NCI-H774 (cell line): Measurements from ENCODE around the gene RIF1.

ENCODE experiments used
- DNase-seq: peaks from one replicate; lab custom pipeline; 2025; lab: John Stamatoyannopoulos, UW

RIF1 gene, protein sequence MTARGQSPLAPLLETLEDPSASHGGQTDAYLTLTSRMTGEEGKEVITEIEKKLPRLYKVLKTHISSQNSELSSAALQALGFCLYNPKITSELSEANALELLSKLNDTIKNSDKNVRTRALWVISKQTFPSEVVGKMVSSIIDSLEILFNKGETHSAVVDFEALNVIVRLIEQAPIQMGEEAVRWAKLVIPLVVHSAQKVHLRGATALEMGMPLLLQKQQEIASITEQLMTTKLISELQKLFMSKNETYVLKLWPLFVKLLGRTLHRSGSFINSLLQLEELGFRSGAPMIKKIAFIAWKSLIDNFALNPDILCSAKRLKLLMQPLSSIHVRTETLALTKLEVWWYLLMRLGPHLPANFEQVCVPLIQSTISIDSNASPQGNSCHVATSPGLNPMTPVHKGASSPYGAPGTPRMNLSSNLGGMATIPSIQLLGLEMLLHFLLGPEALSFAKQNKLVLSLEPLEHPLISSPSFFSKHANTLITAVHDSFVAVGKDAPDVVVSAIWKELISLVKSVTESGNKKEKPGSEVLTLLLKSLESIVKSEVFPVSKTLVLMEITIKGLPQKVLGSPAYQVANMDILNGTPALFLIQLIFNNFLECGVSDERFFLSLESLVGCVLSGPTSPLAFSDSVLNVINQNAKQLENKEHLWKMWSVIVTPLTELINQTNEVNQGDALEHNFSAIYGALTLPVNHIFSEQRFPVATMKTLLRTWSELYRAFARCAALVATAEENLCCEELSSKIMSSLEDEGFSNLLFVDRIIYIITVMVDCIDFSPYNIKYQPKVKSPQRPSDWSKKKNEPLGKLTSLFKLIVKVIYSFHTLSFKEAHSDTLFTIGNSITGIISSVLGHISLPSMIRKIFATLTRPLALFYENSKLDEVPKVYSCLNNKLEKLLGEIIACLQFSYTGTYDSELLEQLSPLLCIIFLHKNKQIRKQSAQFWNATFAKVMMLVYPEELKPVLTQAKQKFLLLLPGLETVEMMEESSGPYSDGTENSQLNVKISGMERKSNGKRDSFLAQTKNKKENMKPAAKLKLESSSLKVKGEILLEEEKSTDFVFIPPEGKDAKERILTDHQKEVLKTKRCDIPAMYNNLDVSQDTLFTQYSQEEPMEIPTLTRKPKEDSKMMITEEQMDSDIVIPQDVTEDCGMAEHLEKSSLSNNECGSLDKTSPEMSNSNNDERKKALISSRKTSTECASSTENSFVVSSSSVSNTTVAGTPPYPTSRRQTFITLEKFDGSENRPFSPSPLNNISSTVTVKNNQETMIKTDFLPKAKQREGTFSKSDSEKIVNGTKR (N-terminal part only)

DNA sequence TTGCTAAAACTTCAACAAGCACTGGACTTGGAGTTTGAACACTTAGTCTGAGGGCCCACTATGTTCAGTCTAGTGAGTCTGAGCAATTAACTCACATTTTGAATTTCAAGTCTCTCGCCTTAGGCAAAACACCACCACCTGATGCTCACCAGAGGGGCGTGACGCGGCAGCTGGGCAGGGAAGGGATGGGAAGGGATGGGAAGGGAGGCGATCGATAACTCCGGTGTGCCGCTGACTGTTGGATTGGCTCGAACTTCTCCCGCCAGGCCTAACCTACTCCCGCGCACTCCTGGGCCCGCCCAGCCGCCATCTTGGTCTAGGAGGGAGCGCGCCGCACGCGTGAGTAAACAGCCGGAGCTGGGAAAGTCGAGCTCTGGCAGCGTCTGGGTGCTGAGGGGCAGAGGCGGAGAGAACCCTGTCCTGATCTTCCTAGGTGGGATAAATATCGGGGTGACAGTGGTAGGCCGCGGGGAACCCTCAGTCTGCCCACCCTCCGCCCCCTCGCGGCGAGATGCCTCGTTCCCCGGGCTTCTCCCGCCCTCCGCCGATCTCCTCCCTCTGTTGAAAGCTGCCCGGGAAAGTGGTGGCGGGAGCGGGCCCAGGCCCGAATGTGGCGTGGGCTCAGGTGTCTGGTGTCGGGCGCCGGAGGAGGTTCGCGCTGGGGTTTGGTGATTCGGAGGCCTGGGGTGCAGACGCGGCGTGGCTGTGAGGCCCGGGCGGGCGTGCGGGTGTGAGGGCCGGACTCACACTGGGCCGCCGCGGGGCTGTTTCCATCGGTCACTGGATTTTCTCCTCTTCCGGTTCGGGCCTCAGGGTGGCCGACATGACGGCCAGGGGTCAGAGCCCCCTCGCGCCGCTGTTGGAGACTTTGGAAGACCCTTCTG is at the start of gene RIF1:
RIF1 (plus strand) TSS at position 302 of the 884 bp plus-strand sequence; CDS start at position 824, 522 bp downstream.
- DNase-seq: peak; percentile 87

DNA sequence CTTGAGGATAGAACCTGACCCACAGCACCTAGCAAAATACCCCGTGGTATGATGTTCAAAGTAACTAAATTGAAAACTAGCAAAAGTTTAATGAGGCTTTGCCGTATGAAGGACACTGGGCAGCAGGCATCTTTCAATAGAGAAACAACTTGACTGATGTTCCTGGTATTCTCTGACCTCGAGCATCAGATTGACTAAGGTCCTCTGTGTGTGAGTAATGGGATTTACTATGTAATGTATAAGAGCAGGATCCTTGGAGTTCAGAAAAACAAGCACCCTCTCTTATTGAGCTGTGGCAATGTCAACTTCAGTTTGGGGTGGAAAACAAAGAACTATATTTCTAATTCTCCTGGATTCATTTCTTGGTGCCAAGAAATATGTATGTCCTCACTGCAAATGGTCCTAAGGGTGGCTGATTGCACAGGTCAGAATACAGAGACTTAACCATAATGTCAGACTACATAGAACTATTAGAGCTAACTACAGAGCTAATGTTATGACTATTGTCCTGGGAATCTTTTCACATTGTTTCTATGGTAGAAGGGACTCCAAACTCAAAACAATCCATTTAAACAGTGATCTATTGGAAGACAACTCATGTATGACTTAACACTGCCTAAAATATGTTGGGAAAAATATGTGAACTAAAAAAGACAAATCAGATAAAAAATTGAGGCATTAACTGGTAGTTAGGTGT is 47.9 kb upstream of the RIF1 start:
- DNase-seq: no peak

DNA sequence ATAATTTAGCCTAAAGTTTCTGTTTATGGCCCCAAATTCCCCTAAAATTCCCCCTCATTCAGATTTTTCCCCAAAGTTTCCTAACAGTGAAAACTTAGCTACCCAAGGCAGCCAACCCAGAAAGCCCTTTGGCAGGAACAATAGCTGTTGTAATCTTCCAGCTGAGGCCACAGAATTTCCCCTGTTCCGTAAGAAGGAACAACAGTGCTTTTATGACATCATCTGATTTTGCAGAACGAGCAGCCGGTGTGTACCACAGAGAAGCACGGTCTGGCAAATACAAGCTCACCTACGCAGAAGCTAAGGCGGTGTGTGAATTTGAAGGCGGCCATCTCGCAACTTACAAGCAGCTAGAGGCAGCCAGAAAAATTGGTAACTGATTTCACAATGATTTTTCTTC is 46.0 kb upstream of the RIF1 start:
- DNase-seq: no peak

DNA sequence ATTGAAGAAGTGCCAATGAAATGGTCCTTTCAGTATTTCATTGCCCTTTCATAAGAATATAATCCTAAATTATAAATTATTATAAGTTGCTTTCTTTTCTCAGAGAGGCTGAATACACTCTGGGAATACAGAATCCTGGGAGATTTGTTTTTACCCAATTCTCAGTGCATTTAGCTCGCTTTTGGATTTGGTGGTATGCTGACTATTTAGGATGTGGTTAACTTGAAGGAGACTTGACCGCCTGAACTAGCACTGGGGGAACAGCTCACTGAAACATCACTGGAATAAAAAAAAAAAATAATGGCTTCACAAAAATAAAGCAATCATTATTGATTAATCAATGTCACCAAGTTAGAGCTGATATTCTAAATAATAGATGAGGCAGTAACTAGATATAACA is 42.1 kb upstream of the RIF1 start:
- DNase-seq: no peak

DNA sequence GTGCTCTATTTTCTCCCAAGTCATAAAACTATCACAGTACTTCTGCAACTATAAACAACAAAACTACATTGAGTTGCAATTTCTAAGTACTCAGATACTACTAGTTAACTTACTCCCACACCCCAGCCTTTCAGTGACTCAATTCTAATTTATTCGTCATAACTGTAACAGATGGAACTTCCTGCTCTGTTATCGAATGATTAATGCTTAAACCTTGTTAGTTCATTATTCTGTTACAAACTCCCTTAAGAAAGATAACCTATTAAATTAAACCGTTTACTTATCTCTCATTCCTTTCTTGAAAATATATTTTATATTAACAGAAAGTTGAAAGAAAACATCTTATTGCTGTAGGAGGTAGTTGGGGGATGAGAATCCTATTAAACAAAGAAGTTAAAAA is 35.3 kb upstream of the RIF1 start:
- DNase-seq: no peak

DNA sequence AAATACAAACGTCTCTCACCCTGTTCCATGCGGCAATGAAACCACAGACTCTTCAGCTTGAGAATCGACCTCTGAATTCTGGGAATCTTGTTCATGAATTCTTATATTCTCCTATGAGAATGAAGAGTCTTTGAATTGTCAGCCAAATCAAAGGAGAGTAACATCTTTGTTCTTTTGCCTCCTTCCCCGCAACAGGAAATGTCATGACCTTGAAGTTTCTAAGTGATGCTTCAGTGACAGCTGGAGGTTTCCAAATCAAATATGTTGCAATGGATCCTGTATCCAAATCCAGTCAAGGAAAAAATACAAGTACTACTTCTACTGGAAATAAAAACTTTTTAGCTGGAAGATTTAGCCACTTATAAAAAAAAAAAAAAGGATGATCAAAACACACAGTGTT is 30.5 kb upstream of the RIF1 start:
- DNase-seq: no peak

DNA sequence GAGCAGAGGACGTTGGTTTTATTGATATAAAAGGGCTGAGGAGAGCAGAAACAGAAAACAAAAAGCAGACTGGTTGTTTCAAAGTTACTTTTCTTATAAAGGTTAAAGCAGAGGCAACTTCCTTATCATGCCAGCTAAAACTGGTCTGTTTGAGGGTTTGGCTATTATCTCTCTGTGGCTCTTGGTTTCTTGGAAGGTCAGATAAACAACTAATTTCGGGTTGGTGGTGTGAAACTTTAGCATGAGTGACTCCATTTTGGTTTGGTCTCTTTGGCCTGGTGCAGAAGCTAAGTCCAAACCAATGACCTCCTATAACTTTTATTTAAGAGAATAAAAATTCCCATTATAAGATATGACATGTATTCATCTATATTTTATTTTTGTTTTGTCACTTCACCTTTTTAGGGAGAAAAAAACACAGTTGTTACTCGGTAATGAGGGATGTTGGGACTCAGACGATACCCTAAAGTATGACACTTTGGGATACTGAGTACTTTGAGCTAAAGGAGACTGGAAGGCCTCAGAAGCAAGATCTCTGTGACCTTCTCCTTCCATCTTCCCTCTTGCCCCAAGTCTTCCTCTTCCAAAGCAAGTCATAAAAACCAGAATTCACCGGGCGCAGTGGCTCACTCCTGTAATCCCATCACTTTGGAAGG is 29.0 kb upstream of the RIF1 start:
- no peak for DNase-seq

DNA sequence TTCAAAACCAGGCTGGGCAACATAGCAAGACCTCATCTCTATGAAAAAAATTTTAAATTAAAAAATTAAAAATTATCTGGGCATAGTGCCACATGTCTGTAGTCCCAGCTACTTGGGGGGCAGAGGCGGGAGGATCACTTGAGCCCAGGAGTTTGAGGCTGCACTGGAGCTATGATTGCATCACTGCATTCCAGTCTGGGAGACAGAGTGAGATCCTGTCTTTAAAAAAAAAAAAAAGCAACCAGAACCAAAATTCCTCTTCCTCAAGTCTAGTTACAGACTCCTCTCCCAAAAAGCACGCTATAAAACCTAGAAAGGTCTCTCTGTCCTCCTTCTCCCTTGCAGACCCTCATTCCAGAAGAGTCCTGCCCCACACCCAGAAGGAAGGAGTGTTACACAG is 28.4 kb upstream of the RIF1 start:
- DNase-seq: no peak

DNA sequence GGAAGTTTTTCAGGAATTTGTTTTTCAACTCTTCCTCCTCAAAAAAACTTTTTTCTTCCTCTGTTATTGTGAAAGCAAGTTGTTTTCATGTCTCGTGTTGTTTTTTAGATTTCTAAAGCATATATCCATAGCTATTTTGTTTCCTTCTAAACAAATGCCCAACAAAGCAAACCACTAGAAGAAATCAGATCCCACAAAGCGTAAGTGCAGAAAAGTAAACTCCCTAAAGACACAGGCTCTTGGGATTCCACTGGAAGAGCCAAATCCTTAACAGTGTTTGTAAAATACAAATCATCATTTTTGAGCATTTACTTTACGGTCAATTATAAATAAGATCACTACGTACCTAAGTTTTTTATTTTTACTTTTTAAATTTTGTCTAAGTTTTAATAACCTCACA is 21.7 kb upstream of the RIF1 start:
- DNase-seq: no peak

DNA sequence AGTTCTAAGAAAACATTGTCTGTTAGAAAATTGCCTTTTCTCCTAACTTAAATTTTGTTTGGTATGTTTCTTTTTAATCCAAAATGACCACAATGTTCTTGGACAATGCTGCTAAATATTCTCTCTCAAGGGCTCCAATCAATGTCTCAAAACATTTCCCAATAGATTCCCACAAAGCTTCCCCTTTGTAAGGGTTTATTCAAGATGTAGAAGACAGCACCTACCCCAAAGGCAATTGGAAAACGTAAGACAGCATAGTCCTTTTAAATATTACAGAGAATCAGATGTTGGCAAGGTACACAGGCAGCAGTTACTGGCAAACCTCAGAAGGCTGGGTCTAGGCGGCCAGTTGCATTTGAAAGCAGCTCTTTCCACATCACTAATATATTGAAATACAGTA is 18.3 kb upstream of the RIF1 start:
- no peak for DNase-seq

DNA sequence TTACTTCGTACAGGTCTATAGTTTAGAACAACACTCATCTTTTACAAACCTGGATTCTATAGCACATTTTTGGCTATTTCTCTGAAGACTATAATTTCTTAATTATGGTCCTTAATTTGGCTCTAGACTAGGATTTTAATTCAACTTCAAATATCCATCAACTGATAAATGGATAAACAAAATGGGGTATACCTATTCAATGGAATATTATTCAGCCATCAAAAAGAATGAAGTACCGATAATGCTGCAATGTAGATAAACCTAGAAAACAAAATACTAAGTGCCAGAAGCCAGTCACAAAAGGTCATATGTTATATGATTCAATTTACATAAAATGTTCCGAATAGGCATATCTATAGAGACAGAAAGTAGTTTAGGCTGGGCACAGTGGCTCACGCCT is 15.2 kb upstream of the RIF1 start:
- no peak for DNase-seq

DNA sequence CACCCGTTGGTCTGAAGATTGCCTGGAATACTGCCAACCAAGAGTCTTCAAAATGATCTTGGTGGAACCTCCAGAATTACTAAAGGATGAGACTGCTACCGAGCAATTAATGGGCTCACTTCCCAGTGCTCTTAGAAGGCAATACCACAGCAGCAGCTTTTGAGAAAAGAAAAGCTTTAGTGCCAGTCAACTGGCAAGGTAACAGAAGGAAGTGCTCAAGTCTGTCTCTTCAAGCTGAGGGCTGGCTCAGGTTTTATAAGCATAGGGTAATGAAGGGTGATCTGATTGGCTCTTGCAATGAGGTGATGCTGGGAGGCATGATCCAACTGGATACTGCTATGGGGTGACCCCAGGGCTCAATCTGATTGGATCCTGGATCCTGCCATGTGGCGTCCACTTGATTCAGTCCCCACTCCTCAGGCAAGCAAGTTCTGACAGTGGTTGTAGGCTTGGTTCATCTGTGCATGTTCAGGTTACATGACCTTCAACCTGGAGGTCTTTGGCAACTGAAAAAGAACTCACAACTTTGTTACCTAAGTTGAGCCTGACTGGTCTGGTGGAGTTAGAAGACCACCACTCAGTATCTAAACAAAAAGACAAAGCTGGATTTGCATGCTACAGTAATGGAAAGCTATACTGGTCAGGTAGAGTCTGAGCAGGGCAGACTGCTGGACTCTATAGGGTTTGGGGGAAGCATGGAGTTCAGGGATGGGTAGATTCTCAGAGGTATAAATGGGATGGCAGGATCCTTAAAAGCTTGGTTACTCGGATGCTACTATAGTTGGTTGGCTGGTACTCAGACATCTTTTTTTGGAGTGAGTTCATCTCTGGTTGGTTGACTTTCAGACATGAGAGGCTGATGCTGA is 14.0 kb upstream of the RIF1 start:
- no peak for DNase-seq

DNA sequence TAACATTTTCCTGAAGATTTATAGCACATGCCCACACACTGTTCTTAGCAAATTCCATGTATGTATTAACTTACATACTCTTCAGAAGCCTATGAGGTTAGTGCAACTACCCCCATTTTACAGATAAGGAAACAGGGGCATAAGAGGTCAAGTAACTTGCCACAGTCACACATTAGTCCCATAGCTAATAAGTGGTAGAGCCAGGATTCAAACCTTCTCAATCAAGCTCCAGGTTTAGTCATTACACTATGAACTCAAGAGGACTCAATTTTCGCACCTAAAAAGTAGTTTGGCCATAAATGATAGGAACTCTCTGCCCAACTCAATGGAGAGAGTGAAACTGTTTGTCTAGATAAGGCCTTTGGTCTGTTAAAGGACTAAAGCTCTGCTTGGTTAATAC is 9.7 kb upstream of the RIF1 start:
- DNase-seq: no peak

DNA sequence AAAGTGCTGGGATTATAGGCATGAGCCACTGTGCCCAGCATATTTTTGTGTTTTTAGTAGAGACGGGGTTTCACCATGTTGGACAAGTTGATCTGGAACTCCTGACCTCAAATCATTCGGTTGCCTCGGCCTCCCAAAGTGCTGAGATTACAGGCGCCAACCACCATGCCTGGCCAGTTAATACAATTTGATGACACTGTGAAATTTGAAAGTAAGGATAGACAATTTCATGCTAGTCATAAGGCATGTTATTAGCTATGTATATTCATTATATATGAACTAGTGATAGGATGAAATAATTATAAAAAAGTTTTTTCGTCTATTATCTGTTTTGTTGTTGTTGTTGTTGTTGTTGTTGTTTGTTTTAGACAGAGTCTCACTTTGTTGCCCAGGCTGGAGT is 8.6 kb upstream of the RIF1 start:
- no peak for DNase-seq

DNA sequence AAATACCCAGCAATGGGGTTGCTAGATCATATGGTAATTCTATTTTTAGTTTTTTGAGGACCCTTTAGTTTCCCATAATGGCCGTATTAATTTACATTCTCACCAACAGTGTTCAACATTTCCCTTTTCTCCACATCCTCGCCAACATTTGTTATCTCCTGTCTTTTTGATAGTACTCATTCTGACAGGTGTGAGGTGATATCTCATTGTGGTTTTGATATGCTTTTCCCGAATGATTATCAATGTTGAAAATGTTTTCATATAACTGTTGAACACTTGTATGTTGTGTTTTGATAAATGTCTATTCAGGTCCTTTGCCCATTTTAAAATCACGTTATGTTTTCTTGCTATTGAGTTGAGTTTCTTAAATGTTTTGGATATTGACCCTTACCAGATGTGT is 5.8 kb upstream of the RIF1 start:
- no peak for DNase-seq

DNA sequence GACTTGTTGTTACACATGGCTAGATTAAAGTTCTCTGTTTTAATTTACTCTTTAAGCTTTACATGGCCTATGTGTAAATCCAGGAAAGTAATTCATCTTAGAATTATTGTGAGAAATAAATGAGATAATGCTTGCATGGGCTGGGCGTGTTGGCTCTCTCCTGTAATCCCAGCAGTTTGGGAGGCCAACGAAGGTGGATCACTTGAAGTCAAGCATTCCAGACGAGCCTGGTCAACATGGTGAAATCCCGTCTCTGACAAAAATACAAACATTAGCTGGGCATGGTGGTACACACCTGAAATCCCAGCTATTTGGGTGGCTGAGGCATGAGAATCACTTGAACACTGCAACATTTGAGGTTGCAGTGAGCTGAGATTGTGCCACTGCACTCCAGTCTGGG is 4.3 kb upstream of the RIF1 start:
- DNase-seq: no peak

DNA sequence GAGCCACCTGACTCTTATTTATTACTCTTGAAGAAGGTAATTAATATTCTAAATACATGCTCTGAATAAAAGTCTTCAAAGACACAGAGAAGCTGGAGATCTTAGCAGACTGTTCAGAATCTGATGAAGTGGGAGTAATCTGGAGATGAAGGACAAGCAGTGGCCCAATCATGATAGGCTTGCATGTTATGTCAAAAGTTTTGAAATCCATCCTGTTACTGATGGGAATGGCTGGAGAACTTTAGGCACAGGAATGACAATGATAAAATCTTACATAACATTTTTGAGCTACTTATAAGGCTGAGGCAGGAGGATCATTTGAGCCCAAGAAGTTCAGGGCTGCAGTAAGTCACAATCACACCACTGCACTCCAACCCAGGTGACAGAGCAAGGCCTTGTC is 2.4 kb upstream of the RIF1 start:
- DNase-seq: no peak

DNA sequence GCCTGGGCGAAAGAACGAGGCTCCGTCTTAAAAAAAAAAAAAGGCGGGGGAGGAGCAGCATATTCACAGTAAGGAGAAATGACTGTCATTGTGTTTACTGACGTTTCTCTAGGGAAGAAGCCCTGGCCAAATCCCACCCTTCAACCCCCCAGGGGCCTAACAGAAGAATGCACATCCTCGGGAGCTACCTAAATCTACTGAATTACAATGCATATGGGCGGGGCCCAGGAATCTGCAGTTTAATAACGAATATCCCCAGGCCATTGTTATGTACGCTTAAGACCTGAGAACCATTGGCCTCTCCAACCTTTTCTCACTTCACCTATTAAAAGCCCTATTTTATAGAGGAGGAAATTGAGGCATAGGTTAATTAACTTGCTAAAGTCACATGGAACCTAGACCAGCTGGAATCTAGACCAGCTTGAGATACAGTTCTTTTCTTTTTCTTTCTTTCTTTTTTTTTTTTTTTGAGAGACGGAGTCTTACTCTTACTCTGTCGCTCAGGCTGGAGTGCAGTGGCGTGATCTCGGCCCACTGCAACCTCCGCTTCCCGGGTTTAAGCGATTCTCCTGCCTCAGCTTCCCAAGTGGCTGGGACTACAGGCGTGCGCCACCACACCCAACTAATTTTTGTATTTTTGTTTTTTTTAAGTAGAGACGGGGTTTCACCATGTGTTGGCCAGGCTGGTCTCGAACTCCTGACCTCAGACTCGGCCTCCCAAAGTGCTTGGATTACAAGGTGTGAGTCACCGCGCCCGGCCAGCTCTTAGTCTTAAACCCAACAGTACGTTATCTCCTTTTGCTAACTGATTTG is 708 bp upstream of the RIF1 start:
- no peak for DNase-seq

DNA sequence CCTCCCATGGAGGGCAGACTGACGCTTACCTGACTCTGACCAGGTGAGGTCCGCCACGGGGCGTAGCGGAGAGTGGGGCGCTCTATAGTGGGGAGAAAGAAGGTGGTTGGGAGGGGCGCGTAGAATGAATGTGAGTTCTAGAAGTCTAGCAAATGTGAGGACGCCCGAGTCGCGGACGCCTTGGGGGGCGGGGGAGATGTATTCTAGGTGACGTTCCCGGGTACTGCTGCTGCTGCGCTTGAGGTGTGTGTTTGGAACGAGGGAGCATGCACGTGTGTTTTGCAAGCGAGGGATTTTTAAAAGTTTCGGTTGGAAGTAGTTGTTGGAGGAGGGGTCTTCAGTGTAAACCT is 758 bp downstream of the RIF1 start:
- no peak for DNase-seq
